GM10847 (cell line): ENCODE data around the gene LRP8.

Experiments used
- POLR2A ChIP-seq: IDR thresholded peaks from 2 replicates; pipeline ENCODE4 v1.6.1; 2011; ENCODE audit not compliant: insufficient read length; ENCODE audit errors: extremely low read depth

The LRP8 gene

GRCh38 chr1:53321776-53322602, 5.9 kb downstream of the LRP8 start:
- TF ChIP-seq POLR2A: no peak

DNA sequence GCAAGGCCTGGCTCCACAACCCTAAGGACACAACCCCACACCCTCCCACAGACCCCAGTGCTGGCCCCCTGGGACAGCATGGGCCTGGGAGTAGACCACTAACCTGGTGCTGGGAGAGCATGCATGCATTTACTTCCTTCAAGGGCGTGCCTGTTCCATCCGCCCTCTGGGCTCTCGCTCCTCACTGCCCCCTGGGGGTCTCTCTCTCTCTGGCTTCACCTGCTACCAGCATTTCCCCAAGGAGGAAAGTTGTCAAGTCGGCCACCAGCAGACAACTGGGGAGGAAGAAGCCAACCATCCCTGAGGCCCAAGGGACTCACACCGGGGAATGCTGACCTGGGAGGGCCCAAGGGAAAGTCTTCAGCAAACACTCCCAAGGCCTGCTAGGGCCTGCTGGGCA, 6.5 kb downstream of the LRP8 start:
- TF ChIP-seq POLR2A: no peak

- TF ChIP-seq POLR2A: no peak
Observed at GRCh38 chr1:53320646-53321045, 7.2 kb downstream of the LRP8 start.

DNA sequence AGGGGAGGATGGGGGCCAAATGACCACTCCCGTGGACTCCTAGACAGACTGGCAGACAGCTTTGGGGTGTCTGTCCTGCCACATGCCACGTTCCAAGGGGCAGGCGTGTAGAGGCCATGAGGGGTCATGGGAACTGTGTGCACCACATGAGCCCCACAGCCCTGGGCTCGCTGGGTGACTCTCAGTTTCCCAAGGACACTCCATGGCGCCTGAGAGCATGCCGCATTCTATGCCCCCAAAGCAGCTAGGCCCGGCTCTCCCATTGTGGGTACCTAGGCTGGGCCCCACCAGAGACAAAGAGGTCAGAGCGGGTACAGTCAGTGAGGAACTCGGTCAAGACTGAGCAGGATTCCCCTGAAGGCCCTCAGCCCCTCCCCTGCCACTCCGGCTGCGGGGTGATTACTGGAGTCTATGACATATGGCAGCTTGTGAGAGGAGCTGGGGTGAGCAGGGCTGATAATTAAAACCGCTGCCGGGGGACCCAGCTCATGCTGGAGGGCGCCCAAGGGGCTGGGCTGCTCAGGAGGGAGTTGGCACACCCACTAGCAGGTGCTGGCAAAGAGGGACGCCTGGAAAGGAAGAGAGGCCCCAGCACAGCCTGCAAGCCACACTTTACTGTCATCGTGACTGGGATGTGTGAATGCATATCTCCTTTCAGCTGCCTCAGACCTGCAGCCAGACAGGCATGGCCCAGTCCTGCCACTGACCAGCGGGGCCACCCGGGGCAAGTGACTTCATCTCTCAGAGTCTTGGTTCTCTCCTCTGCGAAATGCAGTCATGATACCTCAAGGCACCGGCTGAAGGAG, 8.4 kb downstream of the LRP8 start:
- TF ChIP-seq POLR2A: no peak

DNA sequence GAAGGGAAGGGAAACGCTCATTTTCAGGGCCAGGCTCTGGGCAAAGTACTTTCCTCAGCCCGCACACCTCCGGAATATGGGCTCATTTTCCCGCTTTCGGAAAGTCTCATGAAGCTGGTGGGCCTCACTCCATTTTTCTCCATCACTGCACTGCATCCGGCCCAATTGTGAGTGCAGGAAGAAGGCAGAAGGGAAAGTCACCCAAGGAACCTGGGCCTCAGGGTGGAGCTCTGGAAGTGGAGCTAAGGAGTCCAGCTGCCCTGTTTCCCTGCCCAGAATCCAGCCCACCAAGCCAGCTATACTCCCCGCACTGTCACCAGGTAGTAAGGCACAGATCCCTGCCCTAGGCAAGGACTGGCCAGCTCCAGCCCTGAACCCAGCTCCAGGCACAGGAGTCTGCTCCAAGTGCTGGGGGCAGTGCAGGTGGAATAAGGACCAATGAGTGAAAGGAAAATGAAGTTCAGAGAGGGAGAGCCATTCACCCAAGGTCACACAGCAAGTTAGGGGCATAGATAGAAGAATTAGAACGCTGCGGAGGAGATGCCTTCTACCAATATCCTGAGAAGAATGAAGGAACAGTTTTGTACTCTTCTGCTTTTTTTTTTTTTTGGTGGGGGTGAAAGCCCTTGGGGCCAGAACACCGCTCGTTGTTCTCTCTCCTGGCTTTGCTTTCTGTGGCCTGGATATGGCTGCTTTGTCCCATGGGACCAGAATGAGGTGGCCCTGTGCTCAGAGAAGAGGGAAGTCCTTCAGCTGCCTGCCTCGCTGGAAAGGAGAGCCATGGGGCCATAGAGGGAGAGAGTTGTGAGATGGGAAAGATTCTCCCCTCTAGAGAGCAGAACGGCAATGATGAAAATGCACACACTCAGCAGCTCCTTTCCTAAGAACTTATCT, 10.0 kb downstream of the LRP8 start:
- no peak for TF ChIP-seq POLR2A

GRCh38 chr1:53316766-53317581, 10.9 kb downstream of the LRP8 start:
- no peak for TF ChIP-seq POLR2A

GRCh38 chr1:53316424-53316765, 11.5 kb downstream of the LRP8 start:
- TF ChIP-seq POLR2A: no peak

- TF ChIP-seq POLR2A: no peak
Observed at GRCh38 chr1:53315456-53316423, 12.1 kb downstream of the LRP8 start.

GRCh38 chr1:53315046-53315445, 12.8 kb downstream of the LRP8 start:
- TF ChIP-seq POLR2A: no peak

GRCh38 chr1:53314606-53315005, 13.3 kb downstream of the LRP8 start:
- TF ChIP-seq POLR2A: no peak

DNA sequence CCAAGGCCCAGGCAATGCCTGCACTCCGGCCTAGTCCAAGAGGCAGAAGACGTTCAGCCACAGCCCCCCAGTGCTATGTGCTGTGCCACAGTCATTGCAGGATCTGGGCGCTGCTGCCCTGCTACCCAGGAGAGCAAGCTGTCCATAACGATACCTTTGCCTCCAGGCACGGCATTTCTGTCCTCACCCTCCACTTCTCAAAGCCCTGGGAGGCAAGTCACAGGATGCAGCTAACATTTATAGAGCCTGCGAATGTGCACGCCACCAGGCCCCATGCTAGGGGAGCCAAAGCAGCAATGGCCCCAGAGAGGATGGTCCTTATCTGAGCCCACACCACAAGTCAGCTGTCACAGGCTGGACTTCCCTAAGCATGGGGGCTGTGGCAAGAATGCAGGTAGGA, 13.8 kb downstream of the LRP8 start:
- TF ChIP-seq POLR2A: no peak

DNA sequence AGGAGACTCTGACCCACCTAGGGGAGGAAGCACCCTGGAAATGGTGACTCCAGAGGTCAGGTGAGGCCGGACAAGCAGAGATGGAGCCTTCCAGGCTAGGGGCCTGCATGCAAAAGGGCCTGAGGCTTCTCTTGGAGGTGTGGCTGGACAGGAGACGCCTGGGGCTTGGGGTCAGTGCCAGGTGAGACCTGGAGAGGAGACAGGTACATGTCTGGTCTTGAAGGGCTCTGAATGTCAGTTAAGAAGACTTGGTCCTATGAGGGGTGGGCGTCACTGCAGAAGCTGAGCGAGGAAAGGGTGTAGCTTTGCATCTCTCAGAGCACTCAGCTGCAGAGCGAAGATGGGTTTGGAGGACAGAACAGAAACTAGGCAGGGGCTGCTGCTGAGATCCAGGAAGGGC, 14.3 kb downstream of the LRP8 start:
- no peak for TF ChIP-seq POLR2A

GRCh38 chr1:53311702-53312305, 16.1 kb downstream of the LRP8 start:
- TF ChIP-seq POLR2A: no peak

DNA sequence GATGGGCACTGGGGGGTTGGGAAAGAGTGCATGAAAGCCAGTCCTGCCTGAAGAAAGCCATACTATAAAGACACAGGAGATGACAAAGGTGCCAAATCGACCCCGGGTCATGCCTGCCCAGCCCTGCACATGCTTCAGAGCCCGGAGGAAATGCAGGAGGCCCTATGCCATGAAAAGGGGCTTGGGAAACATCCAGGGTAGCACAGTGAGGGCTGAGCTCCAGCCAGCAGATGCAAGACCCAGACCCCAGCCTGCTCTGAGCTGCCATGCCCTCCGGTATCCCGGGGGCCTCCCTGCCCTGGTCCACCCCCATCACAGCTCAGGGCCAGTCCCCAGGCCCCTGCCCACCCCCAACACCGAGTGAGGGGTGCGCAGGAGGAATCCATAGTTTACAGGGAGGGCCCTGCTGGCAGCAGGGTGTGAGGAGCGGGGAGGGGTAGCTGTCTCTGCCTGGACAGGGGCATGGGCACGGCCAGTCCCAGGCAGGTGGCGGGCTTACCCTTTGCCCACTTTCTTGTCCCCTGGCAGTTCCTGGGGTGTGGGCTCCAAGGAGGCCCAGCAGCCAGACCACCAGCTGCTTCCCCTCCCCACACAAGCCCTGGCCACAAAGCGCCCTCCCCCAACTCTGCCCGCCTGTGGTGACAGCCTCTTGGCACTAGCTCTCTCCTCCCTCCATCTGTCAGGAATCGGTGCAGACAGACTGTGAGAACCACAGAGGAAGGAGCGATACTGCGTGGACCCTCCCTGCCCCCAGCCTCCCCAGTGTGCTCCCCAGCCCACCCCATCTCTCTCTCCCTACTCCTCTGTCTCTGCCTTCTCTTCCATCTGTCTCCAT, 16.8 kb downstream of the LRP8 start:
- no peak for TF ChIP-seq POLR2A
